SK-N-SH (cell line): ENCODE results near the gene ERMN. TPM values are rescaled to one million over a fixed set of nuclear protein-coding genes. Genes with fewer than 3 reads are reported as not detected.
"Not testable (repeated sequence)": the region's sequence is repeated elsewhere in the genome, so short reads cannot be mapped to it uniquely, and the experiment has no call there.

Source experiments
- CTCF ChIA-PET: fragments of 300-600, 350-600 bp; formaldehyde crosslinking; extraction: SDS; loops from one replicate; lab custom pipeline; 2021; lab: Yijun Ruan, JAX
- POLR2A ChIA-PET: fragments of 350-600 bp; sonication (Branson Sonifier 250); formaldehyde crosslinking; extraction: SDS; loops from one replicate; lab custom pipeline; 2020; ENCODE audit warnings: antibody characterized with exemption, inconsistent platforms; lab: Yijun Ruan, JAX
- DNase-seq: peaks from one replicate; pipeline ENCODE4 v3.0.0; 2012
- H2AFZ ChIP-seq: fragments of 200-600 bp; sonication (generic); 2 replicates; pipeline ENCODE4 v1.8.1; 2016; ENCODE audit warnings: antibody characterized with exemption, mild to moderate bottlenecking, low read depth
- H3F3A ChIP-seq: fragments of 200-600 bp; sonication (generic); replicated peaks from 2 replicates; pipeline ENCODE3; 2016; ENCODE audit warnings: antibody characterized with exemption, mild to moderate bottlenecking; ENCODE audit not compliant: insufficient read depth
- H3K27ac ChIP-seq, 2 experiments: fragments of 200-500 bp in 1 of 2; fragments of 200-600 bp in 1 of 2; sonication (Bioruptor generic) in 1 of 2; sonication (generic), shearing (Covaris generic) in 1 of 2; 2 replicates each; pipeline versions ENCODE4 v1.5.1 to v1.6.1; 2014 to 2016; ENCODE audit warnings: low read depth in 2 of 2, inconsistent platforms in 1 of 2, low read length in 1 of 2, mild to moderate bottlenecking in 1 of 2, mixed read lengths in 1 of 2
- H3K27me3 ChIP-seq: fragments of 200-600 bp; sonication (generic), shearing (Covaris generic); 2 replicates; pipeline ENCODE4 v1.6.1; 2016; ENCODE audit warnings: mixed run types; ENCODE audit not compliant: insufficient read depth
- H3K36me3 ChIP-seq, 2 experiments: fragments of 200-500 bp in 1 of 2; fragments of 200-600 bp in 1 of 2; sonication (Bioruptor generic) in 1 of 2; sonication (generic) in 1 of 2; replicated peaks in 1 of 2; 2 replicates each; pipeline versions ENCODE3 to v1.5.1; 2014 to 2016; ENCODE audit warnings: low read length in 1 of 2, mild to moderate bottlenecking in 1 of 2; ENCODE audit not compliant: insufficient read depth in 2 of 2, control insufficient read depth in 1 of 2
- H3K4me1 ChIP-seq, 2 experiments: fragments of 200-500 bp in 1 of 2; fragments of 200-600 bp in 1 of 2; sonication (Bioruptor generic) in 1 of 2; sonication (generic), shearing (Covaris generic) in 1 of 2; 2 replicates each; pipeline versions ENCODE4 v1.5.1 to v1.6.1; 2014 to 2016; ENCODE audit warnings: low read depth in 1 of 2, low read length in 1 of 2, mixed run types in 1 of 2; ENCODE audit not compliant: insufficient read depth in 2 of 2, control insufficient read depth in 1 of 2
- H3K4me2 ChIP-seq: fragments of 200-600 bp; sonication (generic), shearing (Covaris generic); 2 replicates; pipeline ENCODE4 v1.6.1; 2017; ENCODE audit warnings: mixed run types
- H3K4me3 ChIP-seq, 2 experiments: fragments of 200-500 bp in 1 of 2; fragments of 200-600 bp in 1 of 2; sonication (Bioruptor generic) in 1 of 2; sonication (generic), shearing (Covaris generic) in 1 of 2; 2 replicates each; pipeline versions ENCODE4 v1.5.1 to v1.8.1; 2014 to 2016; ENCODE audit warnings: low read depth in 2 of 2, inconsistent platforms in 1 of 2, low read length in 1 of 2, mild to moderate bottlenecking in 1 of 2, mixed read lengths in 1 of 2, moderate library complexity in 1 of 2
- H3K79me2 ChIP-seq: fragments of 200-600 bp; sonication (generic); 2 replicates; pipeline ENCODE4 v1.8.1; 2017; ENCODE audit warnings: mild to moderate bottlenecking; ENCODE audit not compliant: insufficient read depth
- H3K9ac ChIP-seq: fragments of 200-600 bp; sonication (generic); 2 replicates; pipeline ENCODE4 v1.6.1; 2017; ENCODE audit warnings: mixed run types
- H3K9me2 ChIP-seq: fragments of 200-600 bp; sonication (generic); 2 replicates; pipeline ENCODE4 v1.6.1; 2017; ENCODE audit warnings: mixed run types
- H3K9me3 ChIP-seq: fragments of 200-600 bp; sonication (generic); 2 replicates; pipeline ENCODE4 v1.6.1; 2017; ENCODE audit warnings: mixed run types, mild to moderate bottlenecking, moderate library complexity
- H4K20me1 ChIP-seq: fragments of 200-600 bp; sonication (generic); 2 replicates; pipeline ENCODE4 v1.6.1; 2017; ENCODE audit warnings: mild to moderate bottlenecking, mixed run types; ENCODE audit not compliant: insufficient read depth
- CHD2 ChIP-seq: fragments of 150-350 bp; IDR thresholded peaks from 2 replicates; pipeline ENCODE4 v1.6.1; 2018; ENCODE audit warnings: low read length; ENCODE audit not compliant: partially characterized antibody
- EP300 ChIP-seq, 2 experiments: IDR thresholded peaks; 2 replicates each; pipeline versions ENCODE4 v1.4.0 to v1.6.1; 2012; ENCODE audit warnings: borderline replicate concordance in 1 of 2, low read depth in 1 of 2, low read length in 1 of 2
- EZH2phosphoT487 ChIP-seq: fragments of 200-600 bp; sonication (generic); IDR thresholded peaks from 2 replicates; pipeline ENCODE4 v1.6.1; 2017; ENCODE audit warnings: low read depth, mixed run types, mild to moderate bottlenecking, antibody characterized with exemption, moderate library complexity, borderline replicate concordance
- FOXJ3 ChIP-seq: sonication (generic); formaldehyde crosslinking; IDR thresholded peaks from 2 replicates; pipeline ENCODE4 v1.5.1; 2020; ENCODE audit warnings: mild to moderate bottlenecking, missing genetic modification reagents
- GABPA ChIP-seq: IDR thresholded peaks from 2 replicates; pipeline ENCODE4 v1.4.0; 2012; ENCODE audit warnings: low read depth, mild to moderate bottlenecking
- POLR2AphosphoS5 ChIP-seq: IDR thresholded peaks from 2 replicates; pipeline ENCODE4 v1.6.1; 2012; ENCODE audit warnings: low read depth, low read length
- RAD21 ChIP-seq: IDR thresholded peaks from 2 replicates; pipeline ENCODE4 v1.6.1; 2012; ENCODE audit warnings: mild to moderate bottlenecking, low read length
- RCOR1 ChIP-seq: fragments of 150-350 bp; IDR thresholded peaks from 2 replicates; pipeline ENCODE4 v1.6.1; 2017; ENCODE audit warnings: antibody characterized with exemption, low read length
- RFX5 ChIP-seq: IDR thresholded peaks from 2 replicates; pipeline ENCODE4 v1.6.1; 2012; ENCODE audit warnings: mild to moderate bottlenecking, improper control_type of control experiment, low read length
- RXRA ChIP-seq: IDR thresholded peaks from 2 replicates; pipeline ENCODE4 v1.4.0; 2012; ENCODE audit warnings: low read depth, mild to moderate bottlenecking, borderline replicate concordance
- SIN3A ChIP-seq: IDR thresholded peaks from 2 replicates; pipeline ENCODE4 v1.6.1; 2012; ENCODE audit warnings: low read depth, mild to moderate bottlenecking, low read length, moderate library complexity, borderline replicate concordance
- YY1 ChIP-seq: IDR thresholded peaks from 2 replicates; pipeline ENCODE4 v1.4.0; 2012; ENCODE audit warnings: low read depth, mild to moderate bottlenecking
- WGBS: methylation state at CpG from one replicate; pipeline ENCODE4 v1.1.6; 2017; ENCODE audit warnings: low lambda C conversion rate; 5-methylcytosine and 5-hydroxymethylcytosine counted together
- polyA plus RNA-seq, 3 experiments: library from polyadenylated mRNA; depleted of rRNA; stranded (reverse); fragments of >200 nt; gene quantifications; 2 replicates each; pipeline ENCODE4 v1.2.3, GENCODE V29; 2012
- TF ChIP-seq, protein P1 (sequence below): IDR thresholded peaks from 2 replicates; pipeline ENCODE4 v1.6.1; 2012; ENCODE audit warnings: mild to moderate bottlenecking, low read depth, low read length, moderate library complexity
- TF ChIP-seq, protein P2 (sequence below): fragments of 150-350 bp; IDR thresholded peaks from 2 replicates; pipeline ENCODE4 v1.6.1; 2017; ENCODE audit warnings: antibody characterized with exemption, low read length, low read depth, borderline replicate concordance
- TF ChIP-seq, protein P3 (sequence below): fragments of 200-600 bp; sonication (generic); IDR thresholded peaks from 2 replicates; pipeline ENCODE4 v1.6.1; 2017; ENCODE audit warnings: antibody characterized with exemption, mild to moderate bottlenecking, moderate library complexity
- TF ChIP-seq, protein P4 (sequence below): IDR thresholded peaks from 2 replicates; pipeline ENCODE4 v1.4.0; 2012; ENCODE audit warnings: low read depth
- TF ChIP-seq, protein P5 (sequence below): IDR thresholded peaks from 2 replicates; pipeline ENCODE4; 2012
- TF ChIP-seq, protein P6 (sequence below): IDR thresholded peaks from 2 replicates; pipeline ENCODE4 v1.4.0; 2012; ENCODE audit warnings: low read depth, borderline replicate concordance

The ERMN gene
- polyA plus RNA-seq, 1 of the 3 experiments (the other 2 are of a cell fraction): not detected

DNA sequence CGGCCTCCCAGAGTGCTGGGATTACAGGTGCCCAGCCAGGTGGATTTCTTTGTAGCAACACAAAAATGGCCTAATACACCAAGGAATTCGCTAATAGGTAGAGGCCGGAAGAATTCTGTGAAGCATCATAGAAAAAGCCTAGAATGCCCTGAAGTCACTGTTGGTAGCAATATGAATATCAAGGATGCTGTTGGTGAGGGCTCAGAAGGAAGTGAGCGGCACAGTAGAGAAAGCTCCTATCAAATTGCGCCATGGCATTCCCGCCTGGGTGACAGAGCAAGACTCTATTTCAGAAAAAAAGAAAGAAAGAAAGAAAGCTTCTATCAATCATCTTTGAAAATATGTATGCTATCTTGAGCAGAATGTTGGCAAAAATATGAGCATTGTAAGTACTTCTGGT, 44.3 kb downstream of the ERMN start:
- Histone ChIP-seq H3K4me3 (no peak overlapping the region), H4K20me1 (no peaks in the 10 kb centered on the region), H3K79me2 (no peaks in the 10 kb centered on the region; the same call in 1 of the 2 replicates), H3F3A (no peaks in the 10 kb centered on the region), H3K9me3 (no peaks in the 10 kb centered on the region), H2AFZ (no peak overlapping the region), H3K36me3 (no peaks in the 10 kb centered on the region), H3K9ac (no peak overlapping the region), H3K4me2 (no peak overlapping the region), H3K4me1 (no peaks in the 10 kb centered on the region), H3K27ac (no peak overlapping the region), H3K9me2 (no peaks in the 10 kb centered on the region), H3K27me3 (no peaks in the 10 kb centered on the region)
- POLR2A ChIA-PET: no interaction called here
- WGBS: 39% methylated on average over 6 of the region's 6 CpGs
- CTCF ChIA-PET: interaction anchor here (1.0 to 2.2 kb wide), 2 partner anchors 21 to 46 kb away, joined by 5 to 6 read pairs; no protein-coding TSS in a partner anchor
- TF ChIP-seq RXRA: no peak
- TF ChIP-seq EP300 (IDR thresholded peaks at IDR 0.05; ENCODE audit: borderline replicate concordance in 1 of 2, low read depth in 1 of 2, low read length in 1 of 2): no peak
- TF ChIP-seq, protein P1, sequence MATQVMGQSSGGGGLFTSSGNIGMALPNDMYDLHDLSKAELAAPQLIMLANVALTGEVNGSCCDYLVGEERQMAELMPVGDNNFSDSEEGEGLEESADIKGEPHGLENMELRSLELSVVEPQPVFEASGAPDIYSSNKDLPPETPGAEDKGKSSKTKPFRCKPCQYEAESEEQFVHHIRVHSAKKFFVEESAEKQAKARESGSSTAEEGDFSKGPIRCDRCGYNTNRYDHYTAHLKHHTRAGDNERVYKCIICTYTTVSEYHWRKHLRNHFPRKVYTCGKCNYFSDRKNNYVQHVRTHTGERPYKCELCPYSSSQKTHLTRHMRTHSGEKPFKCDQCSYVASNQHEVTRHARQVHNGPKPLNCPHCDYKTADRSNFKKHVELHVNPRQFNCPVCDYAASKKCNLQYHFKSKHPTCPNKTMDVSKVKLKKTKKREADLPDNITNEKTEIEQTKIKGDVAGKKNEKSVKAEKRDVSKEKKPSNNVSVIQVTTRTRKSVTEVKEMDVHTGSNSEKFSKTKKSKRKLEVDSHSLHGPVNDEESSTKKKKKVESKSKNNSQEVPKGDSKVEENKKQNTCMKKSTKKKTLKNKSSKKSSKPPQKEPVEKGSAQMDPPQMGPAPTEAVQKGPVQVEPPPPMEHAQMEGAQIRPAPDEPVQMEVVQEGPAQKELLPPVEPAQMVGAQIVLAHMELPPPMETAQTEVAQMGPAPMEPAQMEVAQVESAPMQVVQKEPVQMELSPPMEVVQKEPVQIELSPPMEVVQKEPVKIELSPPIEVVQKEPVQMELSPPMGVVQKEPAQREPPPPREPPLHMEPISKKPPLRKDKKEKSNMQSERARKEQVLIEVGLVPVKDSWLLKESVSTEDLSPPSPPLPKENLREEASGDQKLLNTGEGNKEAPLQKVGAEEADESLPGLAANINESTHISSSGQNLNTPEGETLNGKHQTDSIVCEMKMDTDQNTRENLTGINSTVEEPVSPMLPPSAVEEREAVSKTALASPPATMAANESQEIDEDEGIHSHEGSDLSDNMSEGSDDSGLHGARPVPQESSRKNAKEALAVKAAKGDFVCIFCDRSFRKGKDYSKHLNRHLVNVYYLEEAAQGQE: no peak
- TF ChIP-seq CHD2: no peak
- TF ChIP-seq, protein P2, sequence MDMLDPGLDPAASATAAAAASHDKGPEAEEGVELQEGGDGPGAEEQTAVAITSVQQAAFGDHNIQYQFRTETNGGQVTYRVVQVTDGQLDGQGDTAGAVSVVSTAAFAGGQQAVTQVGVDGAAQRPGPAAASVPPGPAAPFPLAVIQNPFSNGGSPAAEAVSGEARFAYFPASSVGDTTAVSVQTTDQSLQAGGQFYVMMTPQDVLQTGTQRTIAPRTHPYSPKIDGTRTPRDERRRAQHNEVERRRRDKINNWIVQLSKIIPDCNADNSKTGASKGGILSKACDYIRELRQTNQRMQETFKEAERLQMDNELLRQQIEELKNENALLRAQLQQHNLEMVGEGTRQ: no peak
- TF ChIP-seq SIN3A: no peak
- no peak for TF ChIP-seq EZH2phosphoT487
- TF ChIP-seq, protein P3, sequence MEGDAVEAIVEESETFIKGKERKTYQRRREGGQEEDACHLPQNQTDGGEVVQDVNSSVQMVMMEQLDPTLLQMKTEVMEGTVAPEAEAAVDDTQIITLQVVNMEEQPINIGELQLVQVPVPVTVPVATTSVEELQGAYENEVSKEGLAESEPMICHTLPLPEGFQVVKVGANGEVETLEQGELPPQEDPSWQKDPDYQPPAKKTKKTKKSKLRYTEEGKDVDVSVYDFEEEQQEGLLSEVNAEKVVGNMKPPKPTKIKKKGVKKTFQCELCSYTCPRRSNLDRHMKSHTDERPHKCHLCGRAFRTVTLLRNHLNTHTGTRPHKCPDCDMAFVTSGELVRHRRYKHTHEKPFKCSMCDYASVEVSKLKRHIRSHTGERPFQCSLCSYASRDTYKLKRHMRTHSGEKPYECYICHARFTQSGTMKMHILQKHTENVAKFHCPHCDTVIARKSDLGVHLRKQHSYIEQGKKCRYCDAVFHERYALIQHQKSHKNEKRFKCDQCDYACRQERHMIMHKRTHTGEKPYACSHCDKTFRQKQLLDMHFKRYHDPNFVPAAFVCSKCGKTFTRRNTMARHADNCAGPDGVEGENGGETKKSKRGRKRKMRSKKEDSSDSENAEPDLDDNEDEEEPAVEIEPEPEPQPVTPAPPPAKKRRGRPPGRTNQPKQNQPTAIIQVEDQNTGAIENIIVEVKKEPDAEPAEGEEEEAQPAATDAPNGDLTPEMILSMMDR: no peak
- TF ChIP-seq GABPA: no peak
- TF ChIP-seq RFX5: no peak
- TF ChIP-seq YY1: no peak
- TF ChIP-seq, protein P4, sequence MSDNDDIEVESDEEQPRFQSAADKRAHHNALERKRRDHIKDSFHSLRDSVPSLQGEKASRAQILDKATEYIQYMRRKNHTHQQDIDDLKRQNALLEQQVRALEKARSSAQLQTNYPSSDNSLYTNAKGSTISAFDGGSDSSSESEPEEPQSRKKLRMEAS: no peak
- TF ChIP-seq, protein P5, sequence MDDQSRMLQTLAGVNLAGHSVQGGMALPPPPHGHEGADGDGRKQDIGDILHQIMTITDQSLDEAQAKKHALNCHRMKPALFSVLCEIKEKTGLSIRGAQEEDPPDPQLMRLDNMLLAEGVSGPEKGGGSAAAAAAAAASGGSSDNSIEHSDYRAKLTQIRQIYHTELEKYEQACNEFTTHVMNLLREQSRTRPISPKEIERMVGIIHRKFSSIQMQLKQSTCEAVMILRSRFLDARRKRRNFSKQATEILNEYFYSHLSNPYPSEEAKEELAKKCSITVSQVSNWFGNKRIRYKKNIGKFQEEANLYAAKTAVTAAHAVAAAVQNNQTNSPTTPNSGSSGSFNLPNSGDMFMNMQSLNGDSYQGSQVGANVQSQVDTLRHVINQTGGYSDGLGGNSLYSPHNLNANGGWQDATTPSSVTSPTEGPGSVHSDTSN: no peak
- TF ChIP-seq RCOR1: no peak
- no peak for TF ChIP-seq FOXJ3 (CRISPR knock-in tag)
- no peak for TF ChIP-seq POLR2AphosphoS5
- TF ChIP-seq, protein P6, sequence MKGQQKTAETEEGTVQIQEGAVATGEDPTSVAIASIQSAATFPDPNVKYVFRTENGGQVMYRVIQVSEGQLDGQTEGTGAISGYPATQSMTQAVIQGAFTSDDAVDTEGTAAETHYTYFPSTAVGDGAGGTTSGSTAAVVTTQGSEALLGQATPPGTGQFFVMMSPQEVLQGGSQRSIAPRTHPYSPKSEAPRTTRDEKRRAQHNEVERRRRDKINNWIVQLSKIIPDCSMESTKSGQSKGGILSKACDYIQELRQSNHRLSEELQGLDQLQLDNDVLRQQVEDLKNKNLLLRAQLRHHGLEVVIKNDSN: no peak
- no peak for TF ChIP-seq RAD21
- DNase-seq: no peak

DNA sequence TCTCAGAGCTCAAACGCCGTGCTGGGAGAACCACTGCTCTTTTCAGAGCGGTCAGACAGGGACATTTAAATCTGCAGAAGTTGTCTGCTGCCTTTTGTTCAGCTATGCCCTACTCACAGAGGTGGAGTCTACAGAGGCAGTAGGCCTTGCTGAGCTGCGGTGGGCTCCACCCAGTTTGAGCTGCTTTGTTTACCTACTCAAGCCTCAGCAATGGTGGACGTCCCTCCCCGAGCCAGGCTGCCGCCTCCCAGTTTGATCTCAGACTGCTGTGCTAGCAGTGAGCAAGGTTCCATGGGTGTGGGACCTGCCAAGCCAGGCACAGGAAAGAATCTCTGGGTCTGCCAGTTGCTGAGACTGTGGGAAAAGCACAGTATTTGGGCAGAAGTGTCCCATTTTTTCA, 46.3 kb downstream of the ERMN start:
- CTCF ChIA-PET, DNase-seq, H3K9me2 ChIP-seq, H3K4me1 ChIP-seq, H3K4me3 ChIP-seq, H3K9ac ChIP-seq, H3K4me2 ChIP-seq, H3K9me3 ChIP-seq, H2AFZ ChIP-seq, POLR2A ChIA-PET, H3F3A ChIP-seq, H4K20me1 ChIP-seq, H3K36me3 ChIP-seq, H3K27ac ChIP-seq, H3K27me3 ChIP-seq, H3K79me2 ChIP-seq: not testable (repeated sequence)
- 3% methylated on average over 4 of the region's 7 CpGs for WGBS
